Erythroblast (primary cell): ENCODE data around the gene ZNF684.
"Not testable (repeated sequence)": the region's sequence is repeated elsewhere in the genome, so short reads cannot be mapped to it uniquely, and the experiment has no call there.

ENCODE experiments used
- DNase-seq, 2 experiments: peaks; one replicate each; lab custom pipeline; 2025; lab: John Stamatoyannopoulos, UW
- GATA1 ChIP-seq: IDR thresholded peaks from 2 replicates; pipeline ENCODE4 v1.6.1; 2011; ENCODE audit warnings: low read depth, mild to moderate bottlenecking, control low read depth, low read length, moderate library complexity
- POLR2A ChIP-seq: IDR thresholded peaks from 2 replicates; pipeline ENCODE4 v1.6.1; 2011; ENCODE audit warnings: mild to moderate bottlenecking, low read length

The ZNF684 gene

DNA sequence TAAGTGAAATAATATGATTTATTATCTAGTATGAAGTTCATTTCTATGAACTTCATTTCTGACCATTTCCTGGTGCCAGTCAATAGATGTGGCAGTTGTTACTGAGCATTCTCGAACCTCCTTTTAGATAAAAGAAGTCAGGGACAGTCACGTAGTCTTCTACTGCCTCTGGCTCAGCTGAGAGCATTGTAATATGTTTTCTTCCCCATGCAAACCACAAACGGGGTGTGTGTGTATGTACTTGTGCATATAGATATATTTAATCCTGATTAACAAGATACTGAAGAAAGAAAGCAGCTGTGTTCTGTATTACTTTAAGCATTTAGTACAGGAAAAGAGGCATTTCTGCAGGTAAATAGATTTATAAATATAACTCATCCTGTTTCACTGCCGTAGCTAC lies 21.6 kb downstream of the ZNF684 start:
- TF ChIP-seq POLR2A: no peak
- no peak for TF ChIP-seq GATA1
- DNase-seq: no peak

GRCh38 chr1:40554807-40555206 lies 23.4 kb downstream of the ZNF684 start:
- not testable (repeated sequence) for DNase-seq

GRCh38 chr1:40556121-40556520 lies 24.7 kb downstream of the ZNF684 start:
- DNase-seq: no peak
- TF ChIP-seq GATA1: no peak
- no peak for TF ChIP-seq POLR2A

GRCh38 chr1:40558241-40558640 lies 26.8 kb downstream of the ZNF684 start:
- not testable (repeated sequence) for DNase-seq

- TF ChIP-seq POLR2A: no peak
- no peak for TF ChIP-seq GATA1
Measured at GRCh38 chr1:40562185-40562584, 30.7 kb downstream of the ZNF684 start.

GRCh38 chr1:40563266-40563665 lies 31.8 kb downstream of the ZNF684 start:
- TF ChIP-seq GATA1 (no peak), POLR2A (no peak)
- DNase-seq: no peak

More at GRCh38 chr1:40562185-40562584, 30.7 kb downstream of the ZNF684 start:
- no peak for DNase-seq

GRCh38 chr1:40564506-40564905 lies 33.1 kb downstream of the ZNF684 start:
- TF ChIP-seq POLR2A: no peak
- no peak for TF ChIP-seq GATA1

GRCh38 chr1:40564913-40565312 lies 33.5 kb downstream of the ZNF684 start:
- DNase-seq: no peak
- TF ChIP-seq POLR2A: no peak
- TF ChIP-seq GATA1: no peak

More at GRCh38 chr1:40564506-40564905, 33.1 kb downstream of the ZNF684 start:
- DNase-seq: no peak

GRCh38 chr1:40567825-40568224 lies 36.4 kb downstream of the ZNF684 start:
- TF ChIP-seq POLR2A (no peak), GATA1 (no peak)
- no peak for DNase-seq

DNA sequence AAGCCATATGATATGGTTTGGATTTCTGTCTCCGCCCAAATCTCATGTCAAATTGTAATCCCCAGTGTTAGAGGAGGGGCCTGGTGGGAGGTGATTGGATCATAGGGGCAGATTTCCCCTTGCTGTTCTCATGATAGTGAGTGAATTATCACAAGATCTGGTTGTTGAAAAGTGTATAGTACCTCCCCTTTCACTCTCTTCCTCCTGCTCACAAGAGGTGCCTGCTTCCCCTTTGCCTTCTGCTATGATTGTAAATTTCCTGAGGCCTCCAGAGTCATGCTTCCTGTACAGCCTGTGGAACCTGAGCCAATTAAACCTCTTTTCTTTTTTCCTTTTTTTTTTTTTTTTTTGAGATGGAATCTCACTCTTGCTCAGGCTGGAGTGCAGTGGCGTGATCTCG lies 43.4 kb downstream of the ZNF684 start:
- DNase-seq: not testable (repeated sequence)

- TF ChIP-seq GATA1 (no peak), POLR2A (no peak)
- no peak for DNase-seq
Measured at GRCh38 chr1:40575336-40575735, 43.9 kb downstream of the ZNF684 start.

- TF ChIP-seq POLR2A (no peak), GATA1 (no peak)
- DNase-seq: no peak
Measured at GRCh38 chr1:40582116-40582515, 50.7 kb downstream of the ZNF684 start.

- DNase-seq: no peak
- TF ChIP-seq POLR2A: no peak
- TF ChIP-seq GATA1: no peak
Measured at GRCh38 chr1:40583980-40584379, 52.5 kb downstream of the ZNF684 start.

- no peak for DNase-seq
- TF ChIP-seq POLR2A (no peak), GATA1 (no peak)
Measured at GRCh38 chr1:40588586-40588985, 57.1 kb downstream of the ZNF684 start.

GRCh38 chr1:40592107-40592803 lies 60.8 kb downstream of the ZNF684 start:
- DNase-seq: peak; percentile 46 to 58
- no peak for TF ChIP-seq GATA1
- TF ChIP-seq POLR2A: no peak
